Stimulated activated CD4-positive, alpha-beta T cell treated with anti-CD3 and anti-CD28 coated beads, TNF-alpha, amount 100 ng/mL, for 4 hours (primary cell): ENCODE results near the gene POTEH.
"Not testable (repeated sequence)": the region's sequence is repeated elsewhere in the genome, so short reads cannot be mapped to it uniquely, and the experiment has no call there.

Source experiments
- DNase-seq, 3 experiments: peaks; one replicate each; pipeline ENCODE4 v3.0.0-alpha.2; 2020; ENCODE audit warnings: low read depth in 3 of 3

POTEH gene

GRCh38 chr22:15689749-15690125 lies at the start of gene POTEH:
POTEH (plus strand) TSS chr22:15690026; CDS start chr22:15690078, 52 bp downstream.
- not testable (repeated sequence) for DNase-seq

GRCh38 chr22:15642288-15642861 lies 47.5 kb upstream of the POTEH start:
- DNase-seq = not testable (repeated sequence)

DNA sequence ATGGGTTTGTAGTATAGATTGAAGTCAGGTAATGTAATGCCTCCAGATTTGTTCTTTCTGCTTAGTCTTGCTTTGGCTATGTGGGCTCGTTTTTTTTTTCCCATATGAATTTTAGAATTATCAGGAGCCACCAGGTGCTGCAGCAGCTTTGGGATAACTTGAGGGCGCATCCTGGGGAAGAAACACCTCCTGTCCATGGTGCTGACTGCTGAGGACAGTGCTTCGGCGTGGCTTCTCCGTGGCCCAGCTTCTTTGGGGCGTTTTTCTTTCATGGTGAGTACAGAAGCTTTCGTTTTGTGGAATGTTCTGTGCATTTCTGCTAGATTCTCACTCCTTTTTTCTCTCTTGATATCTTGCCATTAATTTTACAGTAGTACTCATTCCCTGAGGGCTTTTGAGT lies 37.9 kb upstream of the POTEH start:
- DNase-seq = not testable (repeated sequence)

- DNase-seq = not testable (repeated sequence)
Measured at GRCh38 chr22:15652738-15653137, 37.1 kb upstream of the POTEH start.

GRCh38 chr22:15653241-15653640 lies 36.6 kb upstream of the POTEH start:
- not testable (repeated sequence) for DNase-seq

DNA sequence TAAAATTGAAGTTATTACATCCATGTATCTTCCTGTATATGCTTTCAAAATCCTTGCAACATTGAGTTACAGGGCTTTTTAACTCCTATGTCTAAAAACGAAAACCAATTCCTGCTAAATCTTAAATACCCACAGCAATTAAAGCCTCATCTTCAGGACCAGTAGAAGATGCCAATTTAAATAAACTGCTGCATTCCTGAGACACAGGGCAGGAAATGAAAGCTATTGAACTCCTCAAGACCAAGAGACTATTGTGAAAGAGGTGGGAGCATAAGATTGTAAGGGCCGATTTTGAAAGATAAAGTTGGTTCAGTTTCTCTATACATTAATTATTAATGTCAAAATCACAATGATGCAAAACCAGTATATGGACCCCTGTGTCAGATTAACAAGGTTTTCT lies 28.7 kb upstream of the POTEH start:
- not testable (repeated sequence) for DNase-seq

GRCh38 chr22:15664682-15665081 lies 25.1 kb upstream of the POTEH start:
- not testable (repeated sequence) for DNase-seq

GRCh38 chr22:15665478-15665877 lies 24.3 kb upstream of the POTEH start:
- not testable (repeated sequence) for DNase-seq

GRCh38 chr22:15669430-15669829 lies 20.4 kb upstream of the POTEH start:
- not testable (repeated sequence) for DNase-seq

DNA sequence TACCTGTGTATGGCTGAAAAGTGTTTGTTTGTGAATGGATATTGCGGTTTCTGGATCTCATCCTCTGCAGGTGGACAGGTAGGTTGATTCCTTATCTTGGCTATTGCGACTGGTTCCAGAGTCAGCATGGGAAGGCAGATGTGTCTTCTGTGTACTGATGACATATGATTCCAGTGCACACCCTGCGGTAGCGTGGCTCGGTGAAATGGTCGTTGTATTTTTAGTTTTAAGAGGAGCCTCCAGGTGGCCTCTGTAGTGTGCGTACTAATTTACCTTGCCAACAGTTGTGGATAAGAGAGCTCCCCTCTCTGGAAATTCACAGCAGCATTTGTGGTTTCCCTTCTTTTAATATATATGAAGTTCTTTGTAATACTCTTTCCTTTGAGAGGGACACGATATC lies 10.1 kb upstream of the POTEH start:
- not testable (repeated sequence) for DNase-seq

DNA sequence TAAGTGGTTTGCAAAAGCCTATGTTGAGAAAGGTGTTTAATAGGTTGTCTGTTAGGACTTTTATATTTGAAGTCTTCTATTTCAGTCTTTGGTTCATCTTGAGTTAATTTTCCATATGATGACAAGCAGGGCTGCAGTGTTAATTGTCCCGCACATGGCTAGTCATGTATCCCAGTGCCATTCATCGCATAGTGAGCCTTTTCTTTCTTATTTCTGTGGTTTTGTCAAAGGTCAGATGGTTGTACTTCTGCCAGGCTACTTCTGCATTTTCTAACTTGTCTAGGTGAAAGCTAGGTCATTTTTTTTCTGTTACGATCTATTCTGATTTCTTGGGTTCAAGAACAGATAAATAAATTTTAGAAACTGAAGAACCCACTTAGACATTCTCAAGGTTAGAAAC lies 5.7 kb upstream of the POTEH start:
- not testable (repeated sequence) for DNase-seq

DNA sequence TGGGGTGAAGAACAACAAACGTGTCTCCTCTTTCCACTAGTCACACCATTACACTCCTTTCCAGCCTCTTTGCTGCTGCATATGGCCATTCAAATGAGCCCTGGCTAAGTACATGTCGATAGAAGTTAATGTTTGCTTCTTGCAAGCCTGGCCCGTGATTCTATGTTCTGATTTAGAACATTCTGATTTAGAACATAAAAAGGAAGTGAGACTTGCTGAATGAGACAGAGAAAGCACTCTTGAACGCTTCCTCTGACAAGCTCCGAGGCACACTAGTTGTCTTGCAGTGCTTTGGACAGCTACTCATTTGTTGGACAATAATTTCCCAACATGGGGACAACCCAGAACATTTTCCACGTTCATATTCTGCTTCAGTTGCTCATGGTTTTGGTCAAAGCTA lies 5.1 kb upstream of the POTEH start:
- DNase-seq = not testable (repeated sequence)

- DNase-seq = not testable (repeated sequence)
Measured at GRCh38 chr22:15685641-15686040, 4.2 kb upstream of the POTEH start.

GRCh38 chr22:15687086-15687485 lies 2.7 kb upstream of the POTEH start:
- not testable (repeated sequence) for DNase-seq

- not testable (repeated sequence) for DNase-seq
Measured at GRCh38 chr22:15687676-15688075, 2.1 kb upstream of the POTEH start.

DNA sequence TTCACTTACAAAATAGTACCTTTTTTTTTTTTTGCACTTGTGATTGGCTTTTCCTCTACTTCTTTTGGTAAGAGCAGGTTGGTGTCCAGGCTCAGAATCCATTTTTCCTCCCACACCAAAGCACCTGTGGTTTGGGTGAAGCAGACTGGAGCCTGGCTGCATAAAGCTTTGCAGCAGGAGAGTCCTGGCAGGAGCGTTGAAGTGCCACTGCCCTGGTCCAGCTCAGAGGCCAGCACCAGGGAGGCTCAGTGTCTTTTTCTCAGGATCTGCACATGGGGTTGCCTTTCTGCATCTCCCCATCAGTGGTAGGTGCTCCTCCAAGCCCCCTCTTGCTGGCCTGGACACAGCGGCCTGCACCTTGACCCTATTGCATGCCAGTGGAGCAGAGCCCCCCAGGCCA lies 1.7 kb upstream of the POTEH start:
- not testable (repeated sequence) for DNase-seq

DNA sequence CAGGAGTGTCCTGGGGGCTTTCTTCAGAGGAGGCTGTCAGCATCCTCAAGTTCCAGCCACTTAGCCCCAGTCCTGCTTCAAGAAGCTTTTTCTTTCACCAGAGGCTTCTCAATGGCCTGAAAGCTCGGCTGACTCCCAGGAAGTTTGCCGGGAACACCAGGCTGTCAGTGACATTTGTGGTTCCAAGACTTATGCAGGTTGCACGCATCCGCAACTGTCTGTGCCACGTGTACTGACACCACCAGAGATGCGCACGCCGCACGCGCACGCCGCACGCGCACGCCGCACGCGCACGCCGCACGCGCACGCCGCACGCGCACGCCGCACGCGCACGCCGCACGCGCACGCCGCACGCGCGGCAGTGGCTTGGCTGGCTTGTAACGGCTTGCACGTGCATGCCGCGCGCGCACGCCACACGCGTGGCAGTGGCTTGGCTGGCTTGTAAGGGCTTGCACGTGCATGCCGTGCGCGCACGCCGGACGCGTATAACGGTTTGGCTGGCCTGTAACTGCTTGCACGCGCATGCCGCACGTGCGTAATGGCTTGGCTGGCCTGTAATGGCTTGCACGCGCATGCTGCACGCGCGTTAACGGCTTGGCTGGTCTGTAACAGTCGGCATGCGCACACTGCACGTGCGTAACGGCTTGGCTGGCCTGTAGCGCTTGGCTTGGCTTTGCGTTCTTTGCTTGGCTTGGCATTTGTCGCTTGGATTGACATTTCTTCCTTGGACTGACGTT lies 646 bp upstream of the POTEH start:
- not testable (repeated sequence) for DNase-seq

DNA sequence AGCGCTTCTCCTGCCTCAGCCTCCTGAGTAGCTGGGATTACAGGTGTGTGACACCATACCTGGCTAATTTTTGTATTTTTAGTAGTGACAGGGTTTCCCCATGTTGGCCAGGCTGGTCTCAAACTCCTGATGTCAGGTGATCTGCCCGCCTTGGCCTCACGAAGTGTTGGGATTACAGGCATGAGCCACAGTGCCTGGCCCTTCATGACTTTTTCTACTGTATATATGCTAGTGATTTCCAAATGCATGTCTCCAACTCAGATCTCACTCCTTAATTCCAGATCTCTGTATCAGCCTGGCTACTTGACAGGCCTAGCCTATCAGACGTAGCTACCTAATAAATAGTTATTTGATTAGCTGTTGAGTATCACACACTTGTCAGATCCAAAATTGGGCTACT lies 23.8 kb downstream of the POTEH start:
- not testable (repeated sequence) for DNase-seq

DNA sequence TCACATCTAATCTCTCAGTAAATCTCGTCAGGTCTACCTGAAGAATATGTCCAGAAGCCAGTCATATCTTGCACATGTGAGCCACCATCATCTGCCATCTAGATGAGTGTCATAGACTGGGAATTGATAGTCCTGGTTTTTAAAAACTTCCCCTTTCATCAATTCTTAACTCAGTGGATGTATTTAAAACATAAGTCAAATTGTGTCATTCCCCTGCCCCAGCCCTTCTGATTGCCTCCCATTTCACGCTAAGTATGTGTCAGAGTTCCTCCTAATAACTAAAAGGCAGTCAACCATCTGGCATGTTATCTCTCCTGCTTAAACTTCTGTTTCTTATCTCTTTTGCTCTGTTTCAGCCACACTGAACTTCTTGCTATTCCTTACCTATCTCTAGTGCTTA lies 24.3 kb downstream of the POTEH start:
- DNase-seq = not testable (repeated sequence)

DNA sequence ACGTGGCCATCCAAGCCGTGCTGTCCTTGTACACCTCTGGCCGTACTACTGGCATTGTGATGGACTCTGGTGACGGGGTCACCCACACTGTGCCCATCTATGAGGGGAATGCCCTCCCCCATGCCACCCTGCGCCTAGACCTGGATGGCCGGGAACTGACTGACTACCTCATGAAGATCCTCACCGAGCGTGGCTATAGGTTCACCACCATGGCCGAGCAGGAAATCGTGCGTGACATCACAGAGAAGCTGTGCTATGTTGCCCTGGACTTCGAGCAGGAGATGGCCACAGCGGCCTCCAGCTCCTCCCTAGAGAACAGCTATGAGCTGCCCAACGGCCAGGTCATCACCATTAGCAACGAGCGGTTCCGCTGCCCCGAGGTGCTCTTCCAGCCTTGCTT lies 32.1 kb downstream of the POTEH start:
- not testable (repeated sequence) for DNase-seq

GRCh38 chr22:15729209-15729917 lies 39.5 kb downstream of the POTEH start:
- not testable (repeated sequence) for DNase-seq

GRCh38 chr22:15731023-15731422 lies 41.2 kb downstream of the POTEH start:
- DNase-seq = not testable (repeated sequence)

DNA sequence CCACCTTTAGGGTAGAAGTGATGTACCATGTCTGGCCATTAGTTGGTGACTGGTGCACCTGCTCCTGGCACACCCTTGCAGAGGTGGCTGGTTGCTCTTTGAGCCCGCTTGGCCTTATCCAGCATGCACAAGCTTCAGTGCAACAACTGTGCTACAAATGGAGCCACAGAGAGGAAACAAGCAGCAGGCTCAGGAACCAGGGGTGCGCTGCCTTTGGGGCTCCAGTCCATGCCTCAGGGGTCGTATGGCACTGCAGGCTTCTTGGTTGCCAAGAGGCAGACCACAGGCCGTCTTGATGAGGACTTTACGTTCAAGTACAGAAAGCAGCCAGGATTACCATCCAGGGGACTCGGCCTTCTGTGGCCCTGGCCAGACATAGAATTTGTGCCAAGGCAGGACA lies 44.6 kb downstream of the POTEH start:
- DNase-seq = not testable (repeated sequence)
